WTC11 (cell line): ENCODE measurements around the gene LUC7L3.

Source experiments
- ESRRA ChIP-seq: sonication (generic); formaldehyde crosslinking; IDR thresholded peaks from 2 replicates; pipeline ENCODE4 v1.8.1; 2022; ENCODE audit warnings: mild to moderate bottlenecking, missing genetic modification reagents, borderline replicate concordance
- TF ChIP-seq, protein P1 (sequence below): sonication (generic); formaldehyde crosslinking; IDR thresholded peaks from 2 replicates; pipeline ENCODE4 v1.8.1; 2023; ENCODE audit warnings: mild to moderate bottlenecking, missing genetic modification reagents
- TF ChIP-seq, protein P2 (sequence below): fragments of 200-600 bp; IDR thresholded peaks from 2 replicates; pipeline ENCODE4 v1.8.0; 2022; ENCODE audit warnings: antibody characterized with exemption
- TF ChIP-seq, protein P3 (sequence below): sonication (generic); formaldehyde crosslinking; IDR thresholded peaks from 2 replicates; pipeline ENCODE4 v1.8.1; 2022; ENCODE audit warnings: mild to moderate bottlenecking, moderate library complexity, missing genetic modification reagents

DNA sequence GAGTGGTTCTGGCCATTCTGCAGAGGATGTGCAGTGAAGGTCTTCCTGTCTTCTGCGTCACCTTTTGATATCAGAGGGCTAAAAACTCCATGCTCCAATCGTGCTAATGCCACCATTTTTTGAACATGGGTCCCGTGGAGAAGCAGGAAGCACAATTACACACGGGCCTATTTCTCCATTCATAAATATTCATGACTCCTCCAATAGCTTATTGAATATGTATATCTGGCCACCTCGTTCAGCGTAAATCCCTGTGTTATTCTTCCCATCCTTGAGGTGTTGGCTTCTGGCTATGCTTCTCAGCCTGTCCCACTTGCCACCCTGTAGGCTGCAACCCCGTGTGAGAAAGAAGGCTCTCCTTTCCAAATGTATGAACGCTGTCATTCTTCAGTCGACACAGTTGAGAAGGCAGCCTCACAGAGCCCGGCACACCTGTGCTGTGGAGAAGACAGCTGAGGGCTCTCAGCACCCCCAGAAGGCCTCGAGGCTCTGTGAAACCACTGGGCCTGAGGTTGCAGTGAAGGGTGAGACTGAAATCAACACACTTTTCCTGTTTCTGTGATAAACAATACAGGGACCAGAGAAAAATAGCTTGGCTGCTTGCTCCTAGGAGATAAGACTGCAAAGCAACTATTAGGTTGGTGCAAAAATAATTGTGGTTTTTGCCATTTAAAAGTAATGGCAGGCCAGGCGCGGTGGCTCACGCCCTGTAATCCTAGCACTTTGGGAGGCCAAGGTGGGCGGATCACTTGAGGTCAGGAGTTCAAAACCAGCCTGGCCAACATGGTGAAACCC lies 52.8 kb downstream of the LUC7L3 start:
- TF ChIP-seq, protein P1, sequence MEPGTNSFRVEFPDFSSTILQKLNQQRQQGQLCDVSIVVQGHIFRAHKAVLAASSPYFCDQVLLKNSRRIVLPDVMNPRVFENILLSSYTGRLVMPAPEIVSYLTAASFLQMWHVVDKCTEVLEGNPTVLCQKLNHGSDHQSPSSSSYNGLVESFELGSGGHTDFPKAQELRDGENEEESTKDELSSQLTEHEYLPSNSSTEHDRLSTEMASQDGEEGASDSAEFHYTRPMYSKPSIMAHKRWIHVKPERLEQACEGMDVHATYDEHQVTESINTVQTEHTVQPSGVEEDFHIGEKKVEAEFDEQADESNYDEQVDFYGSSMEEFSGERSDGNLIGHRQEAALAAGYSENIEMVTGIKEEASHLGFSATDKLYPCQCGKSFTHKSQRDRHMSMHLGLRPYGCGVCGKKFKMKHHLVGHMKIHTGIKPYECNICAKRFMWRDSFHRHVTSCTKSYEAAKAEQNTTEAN (CRISPR knock-in tag): no peak
- TF ChIP-seq, protein P2, sequence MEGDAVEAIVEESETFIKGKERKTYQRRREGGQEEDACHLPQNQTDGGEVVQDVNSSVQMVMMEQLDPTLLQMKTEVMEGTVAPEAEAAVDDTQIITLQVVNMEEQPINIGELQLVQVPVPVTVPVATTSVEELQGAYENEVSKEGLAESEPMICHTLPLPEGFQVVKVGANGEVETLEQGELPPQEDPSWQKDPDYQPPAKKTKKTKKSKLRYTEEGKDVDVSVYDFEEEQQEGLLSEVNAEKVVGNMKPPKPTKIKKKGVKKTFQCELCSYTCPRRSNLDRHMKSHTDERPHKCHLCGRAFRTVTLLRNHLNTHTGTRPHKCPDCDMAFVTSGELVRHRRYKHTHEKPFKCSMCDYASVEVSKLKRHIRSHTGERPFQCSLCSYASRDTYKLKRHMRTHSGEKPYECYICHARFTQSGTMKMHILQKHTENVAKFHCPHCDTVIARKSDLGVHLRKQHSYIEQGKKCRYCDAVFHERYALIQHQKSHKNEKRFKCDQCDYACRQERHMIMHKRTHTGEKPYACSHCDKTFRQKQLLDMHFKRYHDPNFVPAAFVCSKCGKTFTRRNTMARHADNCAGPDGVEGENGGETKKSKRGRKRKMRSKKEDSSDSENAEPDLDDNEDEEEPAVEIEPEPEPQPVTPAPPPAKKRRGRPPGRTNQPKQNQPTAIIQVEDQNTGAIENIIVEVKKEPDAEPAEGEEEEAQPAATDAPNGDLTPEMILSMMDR: no peak
- TF ChIP-seq, protein P3, sequence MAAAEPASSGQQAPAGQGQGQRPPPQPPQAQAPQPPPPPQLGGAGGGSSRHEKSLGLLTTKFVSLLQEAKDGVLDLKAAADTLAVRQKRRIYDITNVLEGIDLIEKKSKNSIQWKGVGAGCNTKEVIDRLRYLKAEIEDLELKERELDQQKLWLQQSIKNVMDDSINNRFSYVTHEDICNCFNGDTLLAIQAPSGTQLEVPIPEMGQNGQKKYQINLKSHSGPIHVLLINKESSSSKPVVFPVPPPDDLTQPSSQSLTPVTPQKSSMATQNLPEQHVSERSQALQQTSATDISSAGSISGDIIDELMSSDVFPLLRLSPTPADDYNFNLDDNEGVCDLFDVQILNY (CRISPR knock-in tag): no peak
- no peak for TF ChIP-seq ESRRA (CRISPR knock-in tag)
